GM12875 (cell line): ENCODE measurements around the gene PXN.

Experiments
- H3K4me3 ChIP-seq: one replicate; pipeline ENCODE4 v1.5.1; 2011; ENCODE audit warnings: low read depth, low read length, control low read depth
- CTCF ChIP-seq: IDR thresholded peaks from 2 replicates; pipeline ENCODE4 v1.5.1; 2011; ENCODE audit warnings: low read depth, mild to moderate bottlenecking, control low read depth, inconsistent platforms, low read length, moderate library complexity, borderline replicate concordance; ENCODE audit not compliant: insufficient read depth

Gene PXN

DNA sequence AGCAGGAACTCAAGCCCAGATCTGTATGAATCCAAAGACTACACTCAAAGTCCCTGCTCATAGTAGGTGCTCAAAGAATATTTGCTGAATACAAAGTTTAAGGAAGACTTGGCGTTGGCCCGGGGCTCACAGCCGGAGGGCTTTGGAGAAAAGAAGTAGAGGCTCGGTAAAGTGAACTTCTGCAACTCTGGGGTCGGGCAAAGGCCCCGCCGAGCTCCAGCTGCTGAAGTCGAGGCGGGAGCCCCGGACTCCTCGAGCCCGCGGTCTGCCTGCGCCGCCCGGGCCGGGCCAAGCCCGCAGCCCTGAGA is 71.3 kb downstream of the PXN start:
- TF ChIP-seq CTCF: no peak
- H3K4me3 ChIP-seq: peak overlapping the region; percentile 73

- peak overlapping the region; percentile 73 for H3K4me3 ChIP-seq
These were observed 72.2 kb downstream of the PXN start for GRCh38 chr12:120193286-120193685.

- TF ChIP-seq CTCF: no peak
- H3K4me3 ChIP-seq: no peak overlapping the region
These were observed 74.5 kb downstream of the PXN start for GRCh38 chr12:120190985-120191480.

DNA sequence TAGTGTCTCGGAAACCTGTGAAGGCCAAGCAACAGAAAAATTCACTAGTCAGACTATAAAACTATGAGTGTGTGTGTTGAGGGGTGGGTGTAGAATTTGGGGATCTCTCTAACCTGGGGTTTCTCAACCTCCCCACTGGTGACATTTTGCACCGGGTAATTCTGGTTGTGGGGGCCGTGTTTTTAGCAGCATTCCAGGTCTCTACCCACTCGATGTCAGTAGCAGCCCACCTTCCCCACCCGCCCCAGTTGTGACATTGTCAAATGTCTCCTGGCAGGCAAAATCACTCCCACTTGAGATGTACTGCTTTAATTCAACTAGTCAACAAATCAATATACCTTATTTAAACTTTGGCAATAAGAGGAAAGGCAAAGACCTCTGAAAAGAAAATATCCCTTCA is 75.1 kb downstream of the PXN start:
- TF ChIP-seq CTCF: no peak
- H3K4me3 ChIP-seq: no peak overlapping the region

GRCh38 chr12:120186654-120187053 is 78.9 kb downstream of the PXN start:
- H3K4me3 ChIP-seq: no peak overlapping the region
- no peak for TF ChIP-seq CTCF

GRCh38 chr12:120183211-120183631 is 82.3 kb downstream of the PXN start:
- no peak for TF ChIP-seq CTCF
- no peak overlapping the region for H3K4me3 ChIP-seq

DNA sequence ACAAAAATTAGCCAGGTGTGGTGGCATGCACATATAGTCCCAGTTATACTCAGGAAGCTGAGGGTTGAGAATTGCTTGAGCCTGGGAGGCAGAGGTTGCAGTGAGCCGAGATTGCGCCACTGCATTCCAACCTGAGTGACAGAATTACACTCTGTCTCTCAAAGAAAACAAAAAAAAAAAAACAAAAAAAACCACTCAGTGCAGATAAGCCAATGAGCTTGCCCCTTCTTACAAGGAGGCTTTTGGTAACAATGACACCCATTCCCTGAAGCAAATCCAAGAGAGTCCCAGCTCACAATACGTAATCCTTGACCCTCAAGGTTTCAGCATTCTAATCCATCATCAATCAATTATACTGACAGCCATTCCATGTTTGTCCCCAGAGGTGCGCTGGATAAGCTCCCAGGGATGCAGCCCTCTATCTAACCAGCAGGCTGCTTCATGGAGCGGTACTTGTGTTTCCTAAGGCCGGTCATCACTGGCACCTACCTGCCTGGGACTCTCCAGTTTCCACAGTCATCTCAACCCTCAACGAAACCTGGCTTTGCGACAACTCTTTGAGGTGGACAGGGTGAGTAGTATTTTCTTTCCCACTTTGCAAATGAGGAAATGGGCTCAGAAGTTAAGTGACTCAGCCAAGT is 83.4 kb downstream of the PXN start:
- no peak for TF ChIP-seq CTCF
- H3K4me3 ChIP-seq: no peak overlapping the region

DNA sequence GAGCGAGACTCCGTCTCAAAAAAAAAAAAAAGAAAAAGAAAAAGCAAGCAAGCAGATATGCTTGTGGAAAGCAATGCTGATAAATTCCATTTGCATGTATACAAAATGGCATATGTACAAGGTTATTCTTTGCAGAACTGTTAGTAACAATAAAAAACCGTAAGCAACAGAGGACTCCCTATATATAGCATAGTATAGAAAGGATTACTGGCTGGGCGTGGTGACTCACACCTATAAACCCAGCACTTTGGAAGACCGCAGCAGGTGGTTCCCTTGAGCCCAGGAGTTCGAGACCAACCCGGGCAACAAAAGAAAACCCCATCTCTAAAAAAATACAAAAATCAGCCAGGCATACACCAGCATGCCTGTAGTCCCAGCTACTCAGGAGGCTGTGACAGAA is 84.6 kb downstream of the PXN start:
- TF ChIP-seq CTCF: no peak
- H3K4me3 ChIP-seq: no peak overlapping the region
